ENCODE results near the gene FAM204A.

FAM204A gene

GRCh38 chr10:118362103-118362502 lies 20.0 kb upstream of the FAM204A start:
- H3K9ac ChIP-seq: no peak overlapping the region
- no peaks in the 10 kb centered on the region for H3K4me1 ChIP-seq (ENCODE audit: low read depth, poor library complexity, severe bottlenecking)
- H3K4me2 ChIP-seq: no peak overlapping the region
- H3K4me3 ChIP-seq (IDR thresholded peaks at IDR 0.05; ENCODE audit: insufficient read depth, low read depth, low read length): no peak overlapping the region
- no peaks in the 10 kb centered on the region for H3K36me3 ChIP-seq (ENCODE audit: insufficient read depth)
- TF ChIP-seq, protein P1, sequence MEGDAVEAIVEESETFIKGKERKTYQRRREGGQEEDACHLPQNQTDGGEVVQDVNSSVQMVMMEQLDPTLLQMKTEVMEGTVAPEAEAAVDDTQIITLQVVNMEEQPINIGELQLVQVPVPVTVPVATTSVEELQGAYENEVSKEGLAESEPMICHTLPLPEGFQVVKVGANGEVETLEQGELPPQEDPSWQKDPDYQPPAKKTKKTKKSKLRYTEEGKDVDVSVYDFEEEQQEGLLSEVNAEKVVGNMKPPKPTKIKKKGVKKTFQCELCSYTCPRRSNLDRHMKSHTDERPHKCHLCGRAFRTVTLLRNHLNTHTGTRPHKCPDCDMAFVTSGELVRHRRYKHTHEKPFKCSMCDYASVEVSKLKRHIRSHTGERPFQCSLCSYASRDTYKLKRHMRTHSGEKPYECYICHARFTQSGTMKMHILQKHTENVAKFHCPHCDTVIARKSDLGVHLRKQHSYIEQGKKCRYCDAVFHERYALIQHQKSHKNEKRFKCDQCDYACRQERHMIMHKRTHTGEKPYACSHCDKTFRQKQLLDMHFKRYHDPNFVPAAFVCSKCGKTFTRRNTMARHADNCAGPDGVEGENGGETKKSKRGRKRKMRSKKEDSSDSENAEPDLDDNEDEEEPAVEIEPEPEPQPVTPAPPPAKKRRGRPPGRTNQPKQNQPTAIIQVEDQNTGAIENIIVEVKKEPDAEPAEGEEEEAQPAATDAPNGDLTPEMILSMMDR (conservative IDR thresholded peaks at IDR 0.05; ENCODE audit: low read depth, low read length): no peak
- no peak overlapping the region for H2AFZ ChIP-seq (ENCODE audit: low read depth)
- no peaks in the 10 kb centered on the region for H3K27me3 ChIP-seq (ENCODE audit: insufficient read depth, low read depth)
- no peaks in the 10 kb centered on the region for H4K20me1 ChIP-seq (ENCODE audit: insufficient read depth)
- no peak overlapping the region for H3K27ac ChIP-seq
- H3K79me2 ChIP-seq (ENCODE audit: insufficient read depth, low read depth): no peaks in the 10 kb centered on the region

GRCh38 chr10:118358327-118358726 lies 16.2 kb upstream of the FAM204A start:
- no peak overlapping the region for H3K27ac ChIP-seq
- TF ChIP-seq, protein P1 (conservative IDR thresholded peaks at IDR 0.05; ENCODE audit: low read depth, low read length): no peak
- no peaks in the 10 kb centered on the region for H3K79me2 ChIP-seq (ENCODE audit: insufficient read depth, low read depth)
- no peak overlapping the region for H3K4me3 ChIP-seq (IDR thresholded peaks at IDR 0.05; ENCODE audit: insufficient read depth, low read depth, low read length)
- H3K4me2 ChIP-seq: no peak overlapping the region
- H4K20me1 ChIP-seq (ENCODE audit: insufficient read depth): no peaks in the 10 kb centered on the region
- H3K4me1 ChIP-seq (ENCODE audit: low read depth, poor library complexity, severe bottlenecking): no peaks in the 10 kb centered on the region
- H3K36me3 ChIP-seq (ENCODE audit: insufficient read depth): no peaks in the 10 kb centered on the region
- no peak overlapping the region for H3K9ac ChIP-seq
- no peaks in the 10 kb centered on the region for H3K27me3 ChIP-seq (ENCODE audit: insufficient read depth, low read depth)
- no peak overlapping the region for H2AFZ ChIP-seq (ENCODE audit: low read depth)

- Histone ChIP-seq H3K27me3 (ENCODE audit: insufficient read depth, low read depth) (no peaks in the 10 kb centered on the region), H3K36me3 (ENCODE audit: insufficient read depth) (no peaks in the 10 kb centered on the region), H3K4me2 (no peak overlapping the region), H3K27ac (no peak overlapping the region), H3K9ac (no peak overlapping the region), H4K20me1 (ENCODE audit: insufficient read depth) (no peaks in the 10 kb centered on the region), H3K4me1 (ENCODE audit: low read depth, poor library complexity, severe bottlenecking) (no peaks in the 10 kb centered on the region), H2AFZ (ENCODE audit: low read depth) (no peak overlapping the region), H3K79me2 (ENCODE audit: insufficient read depth, low read depth) (no peaks in the 10 kb centered on the region), H3K4me3 (IDR thresholded peaks at IDR 0.05; ENCODE audit: insufficient read depth, low read depth, low read length) (no peak overlapping the region)
- TF ChIP-seq, protein P1 (conservative IDR thresholded peaks at IDR 0.05; ENCODE audit: low read depth, low read length): no peak
Observed at GRCh38 chr10:118357841-118358240, 15.7 kb upstream of the FAM204A start.

- no peak overlapping the region for H3K4me2 ChIP-seq
- H3K79me2 ChIP-seq (ENCODE audit: insufficient read depth, low read depth): no peaks in the 10 kb centered on the region
- H3K9ac ChIP-seq: no peak overlapping the region
- no peaks in the 10 kb centered on the region for H3K27me3 ChIP-seq (ENCODE audit: insufficient read depth, low read depth)
- TF ChIP-seq, protein P1 (conservative IDR thresholded peaks at IDR 0.05; ENCODE audit: low read depth, low read length): no peak
- no peaks in the 10 kb centered on the region for H3K36me3 ChIP-seq (ENCODE audit: insufficient read depth)
- H4K20me1 ChIP-seq (ENCODE audit: insufficient read depth): no peaks in the 10 kb centered on the region
- no peaks in the 10 kb centered on the region for H3K4me1 ChIP-seq (ENCODE audit: low read depth, poor library complexity, severe bottlenecking)
- H2AFZ ChIP-seq (ENCODE audit: low read depth): no peak overlapping the region
- no peak overlapping the region for H3K27ac ChIP-seq
- H3K4me3 ChIP-seq (IDR thresholded peaks at IDR 0.05; ENCODE audit: insufficient read depth, low read depth, low read length): no peak overlapping the region
Observed at GRCh38 chr10:118356628-118357027, 14.5 kb upstream of the FAM204A start.
